ENCODE data around the gene FDX2. TPM values are rescaled to one million over a fixed set of nuclear protein-coding genes. Genes with fewer than 3 reads are reported as not detected.

Gene FDX2
- total and polyA plus RNA-seq, 7 donors: 19.2 to 45.9 (median 25.2) TPM

- no peak for DNase-seq
- no peak overlapping the region for H3K4me3 ChIP-seq
- no peaks in the 10 kb centered on the region for H3K4me1 ChIP-seq
- peaks cover 10 to 22% (median 15%) of the 10 kb centered on the region in 4 donors for H3K36me3 ChIP-seq
- intact Hi-C loops (cut with DNase I): no loop called here
- H3K27ac ChIP-seq: no peak overlapping the region
- no peaks in the 10 kb centered on the region for H3K9me3 ChIP-seq
- TF ChIP-seq POLR2AphosphoS5 (IDR thresholded peaks at IDR 0.05) (no peak), EP300 (IDR thresholded peaks at IDR 0.05) (no peak), CTCF (IDR thresholded peaks at IDR 0.05) (no peak), POLR2A (IDR thresholded peaks at IDR 0.05) (no peak)
- 81 to 86% methylated on average over 7 of the region's 7 CpGs for WGBS, 2 donors
- H3K27me3 ChIP-seq: no peaks in the 10 kb centered on the region
Observed at GRCh38 chr19:10262771-10263170, 53.0 kb downstream of the FDX2 start.

- Histone ChIP-seq H3K4me3 (no peak overlapping the region), H3K27ac (no peak overlapping the region), H3K27me3 (no peaks in the 10 kb centered on the region), H3K9me3 (no peaks in the 10 kb centered on the region), H3K4me1 (no peaks in the 10 kb centered on the region), H3K36me3 (peaks cover 23 to 48% (median 28%) of the 10 kb centered on the region in 4 donors)
- 37 to 70% methylated on average over 8 of the region's 8 CpGs for WGBS, 2 donors
- intact Hi-C loops (cut with DNase I): no loop called here
- TF ChIP-seq CTCF (IDR thresholded peaks at IDR 0.05): no peak
- TF ChIP-seq POLR2AphosphoS5 (IDR thresholded peaks at IDR 0.05): no peak
- TF ChIP-seq POLR2A (IDR thresholded peaks at IDR 0.05): no peak
- TF ChIP-seq EP300 (IDR thresholded peaks at IDR 0.05): no peak
- DNase-seq: no peak
Observed at GRCh38 chr19:10260141-10260584, 55.7 kb downstream of the FDX2 start.

Small RNAs within 50 kb of the gene (small RNA-seq; reads per million reads assigned to genes)
- gene AC011511.1 (0 reads per million in 3 donors), gene AC011511.4 (0 reads per million in 3 donors)

Other genes starting within 250 kb of the FDX2 start
- 10 to 100 TPM; 25.3 to 44.9 (median 27.9) TPM for gene SHFL, start 229.7 kb downstream of the FDX2 start, total RNA-seq
- 10 to 100 TPM; 17.1 to 39.0 (median 23.4) TPM for gene SHFL, start 229.7 kb downstream of the FDX2 start, polyA plus RNA-seq
- gene ANGPTL6, start 213.3 kb downstream of the FDX2 start, total RNA-seq: not detected
- 1 to 10 TPM in 1 of 3 donors, under 1 TPM in 1, not detected in 1; 0.69 to 1.6 TPM for gene ANGPTL6, start 213.3 kb downstream of the FDX2 start, polyA plus RNA-seq
- 10 to 100 TPM; 24.6 to 29.1 (median 25.8) TPM for gene PPAN, start 209.7 kb downstream of the FDX2 start, total RNA-seq
- gene PPAN, start 209.7 kb downstream of the FDX2 start, polyA plus RNA-seq: 10 to 100 TPM; 16.2 to 58.7 (median 18.5) TPM
- 10 to 100 TPM in 1 of 4 donors, 1 to 10 TPM in 3; 2.9 to 10.3 (median 6.3) TPM for gene P2RY11, start 204.3 kb downstream of the FDX2 start, total RNA-seq
- gene P2RY11, start 204.3 kb downstream of the FDX2 start, polyA plus RNA-seq: 10 to 100 TPM in 1 of 3 donors, 1 to 10 TPM in 2; 1.2 to 18.5 (median 1.8) TPM
- gene EIF3G, start 196.1 kb downstream of the FDX2 start, total RNA-seq: 100 to 1,000 TPM; 278 to 392 (median 336) TPM
- gene EIF3G, start 196.1 kb downstream of the FDX2 start, polyA plus RNA-seq: 100 to 1,000 TPM; 103 to 210 (median 202) TPM
- 10 to 100 TPM; 22.1 to 47.6 (median 34.9) TPM for gene DNMT1, start 121.1 kb downstream of the FDX2 start, total RNA-seq
- 10 to 100 TPM; 12.0 to 47.9 (median 13.6) TPM for gene DNMT1, start 121.1 kb downstream of the FDX2 start, polyA plus RNA-seq
- 10 to 100 TPM in 3 of 4 donors, 1 to 10 TPM in 1; 7.1 to 13.0 (median 10.6) TPM for gene S1PR2, start 84.7 kb downstream of the FDX2 start, total RNA-seq
- gene S1PR2, start 84.7 kb downstream of the FDX2 start, polyA plus RNA-seq: 1 to 10 TPM; 1.2 to 3.6 (median 3.5) TPM
- gene MRPL4, start 63.8 kb downstream of the FDX2 start, total RNA-seq: 10 to 100 TPM; 37.9 to 68.9 (median 62.8) TPM
- gene MRPL4, start 63.8 kb downstream of the FDX2 start, polyA plus RNA-seq: 10 to 100 TPM; 45.1 to 85.2 (median 51.1) TPM
- 10 to 100 TPM; 11.0 to 33.1 (median 13.5) TPM for gene ICAM1, start 44.9 kb downstream of the FDX2 start, total RNA-seq
- gene ICAM1, start 44.9 kb downstream of the FDX2 start, polyA plus RNA-seq: 10 to 100 TPM in 2 of 3 donors, 1 to 10 TPM in 1; 5.4 to 27.0 (median 15.7) TPM
- gene ICAM4, start 29.1 kb downstream of the FDX2 start, total RNA-seq: not detected
- under 1 TPM in 1 of 3 donors, not detected in 2; 0.42 TPM for gene ICAM4, start 29.1 kb downstream of the FDX2 start, polyA plus RNA-seq
- gene ICAM5, start 26.1 kb downstream of the FDX2 start, total RNA-seq: under 1 TPM in 2 of 4 donors, not detected in 2; 0.54 to 0.83 TPM
- gene ICAM5, start 26.1 kb downstream of the FDX2 start, polyA plus RNA-seq: under 1 TPM in 2 of 3 donors, not detected in 1; 0.23 to 0.92 TPM
- 1 to 10 TPM; 1.1 to 4.3 (median 2.4) TPM for gene ZGLP1, start 6.2 kb downstream of the FDX2 start, total RNA-seq
- 1 to 10 TPM in 2 of 3 donors, not detected in 1; 2.4 to 6.0 TPM for gene ZGLP1, start 6.2 kb downstream of the FDX2 start, polyA plus RNA-seq
- gene RAVER1, start 17.5 kb upstream of the FDX2 start, total RNA-seq: 10 to 100 TPM; 10.0 to 28.5 (median 14.9) TPM
- gene RAVER1, start 17.5 kb upstream of the FDX2 start, polyA plus RNA-seq: 10 to 100 TPM in 2 of 3 donors, 1 to 10 TPM in 1; 8.4 to 37.0 (median 14.8) TPM
- 1 to 10 TPM; 1.9 to 4.2 (median 3.4) TPM for gene ICAM3, start 23.6 kb upstream of the FDX2 start, total RNA-seq
- gene ICAM3, start 23.6 kb upstream of the FDX2 start, polyA plus RNA-seq: 10 to 100 TPM; 24.5 to 45.2 (median 35.4) TPM
- gene TYK2, start 64.6 kb upstream of the FDX2 start, total RNA-seq: 100 to 1,000 TPM in 1 of 4 donors, 10 to 100 TPM in 3; 36.7 to 125 (median 50.3) TPM
- gene TYK2, start 64.6 kb upstream of the FDX2 start, polyA plus RNA-seq: 100 to 1,000 TPM in 1 of 3 donors, 10 to 100 TPM in 2; 35.6 to 117 (median 38.4) TPM
- 100 to 1,000 TPM; 106 to 144 (median 118) TPM for gene CDC37, start 87.5 kb upstream of the FDX2 start, total RNA-seq
- 100 to 1,000 TPM; 129 to 294 (median 146) TPM for gene CDC37, start 87.5 kb upstream of the FDX2 start, polyA plus RNA-seq
- 10 to 100 TPM in 3 of 4 donors, 1 to 10 TPM in 1; 7.6 to 14.7 (median 12.9) TPM for gene PDE4A, start 104.5 kb upstream of the FDX2 start, total RNA-seq
- gene PDE4A, start 104.5 kb upstream of the FDX2 start, polyA plus RNA-seq: 1 to 10 TPM; 4.2 to 7.2 (median 6.2) TPM
- 10 to 100 TPM; 45.4 to 67.8 (median 53.1) TPM for gene KEAP1, start 187.3 kb upstream of the FDX2 start, total RNA-seq
- 10 to 100 TPM; 43.2 to 62.4 (median 50.5) TPM for gene KEAP1, start 187.3 kb upstream of the FDX2 start, polyA plus RNA-seq
- not detected for gene S1PR5, start 201.4 kb upstream of the FDX2 start, total RNA-seq
- gene S1PR5, start 201.4 kb upstream of the FDX2 start, polyA plus RNA-seq: under 1 TPM in 1 of 3 donors, not detected in 2; 0.07 TPM
- 10 to 100 TPM; 11.4 to 25.5 (median 16.7) TPM for gene ATG4D, start 227.9 kb upstream of the FDX2 start, total RNA-seq
- gene ATG4D, start 227.9 kb upstream of the FDX2 start, polyA plus RNA-seq: 10 to 100 TPM; 70.3 to 82.5 (median 77.5) TPM
- 10 to 100 TPM; 13.6 to 21.1 (median 16.1) TPM for gene KRI1, start 250.0 kb upstream of the FDX2 start, total RNA-seq
- gene KRI1, start 250.0 kb upstream of the FDX2 start, polyA plus RNA-seq: 10 to 100 TPM in 2 of 3 donors, 1 to 10 TPM in 1; 7.2 to 28.9 (median 11.4) TPM

All from sigmoid colon (tissue), 7 donors.